Testis (tissue), 2 donors: ENCODE results near the gene CUTC.

Experiments
- POLR2A ChIP-seq: fragments of 450-650 bp; IDR thresholded peaks from one replicate; pipeline ENCODE4 v1.6.1; 2017; ENCODE audit warnings: antibody characterized with exemption, mild to moderate bottlenecking, moderate library complexity
- TF ChIP-seq, protein P1 (sequence below), 3 experiments: fragments of 450-650 bp in 2 of 3; fragments of 200-600 bp in 1 of 3; sonication (generic) in 1 of 3; IDR thresholded peaks; one replicate each; pipeline ENCODE4 v1.5.1; 2016 to 2019; ENCODE audit warnings: antibody characterized with exemption in 3 of 3, mild to moderate bottlenecking in 2 of 3, moderate library complexity in 1 of 3

DNA sequence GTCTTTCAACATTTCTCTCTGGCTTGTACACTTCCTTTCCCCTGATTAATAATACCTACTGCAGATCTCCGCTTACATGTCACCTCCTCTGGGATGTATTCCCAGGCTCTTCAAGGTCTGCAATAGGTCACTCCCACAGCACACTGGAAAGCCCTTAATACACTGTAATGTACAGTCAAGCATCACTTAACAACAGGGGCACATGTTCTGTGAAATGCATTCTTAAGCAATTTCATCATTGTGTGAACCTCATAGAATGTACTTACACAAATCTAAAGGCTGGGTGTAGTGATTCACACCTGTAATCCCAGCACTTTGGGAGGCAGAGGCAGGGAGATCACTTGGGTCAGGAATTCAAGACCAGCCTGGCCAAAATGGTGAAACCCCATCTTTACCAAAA, 2.0 kb upstream of the CUTC start:
- TF ChIP-seq, protein P1, sequence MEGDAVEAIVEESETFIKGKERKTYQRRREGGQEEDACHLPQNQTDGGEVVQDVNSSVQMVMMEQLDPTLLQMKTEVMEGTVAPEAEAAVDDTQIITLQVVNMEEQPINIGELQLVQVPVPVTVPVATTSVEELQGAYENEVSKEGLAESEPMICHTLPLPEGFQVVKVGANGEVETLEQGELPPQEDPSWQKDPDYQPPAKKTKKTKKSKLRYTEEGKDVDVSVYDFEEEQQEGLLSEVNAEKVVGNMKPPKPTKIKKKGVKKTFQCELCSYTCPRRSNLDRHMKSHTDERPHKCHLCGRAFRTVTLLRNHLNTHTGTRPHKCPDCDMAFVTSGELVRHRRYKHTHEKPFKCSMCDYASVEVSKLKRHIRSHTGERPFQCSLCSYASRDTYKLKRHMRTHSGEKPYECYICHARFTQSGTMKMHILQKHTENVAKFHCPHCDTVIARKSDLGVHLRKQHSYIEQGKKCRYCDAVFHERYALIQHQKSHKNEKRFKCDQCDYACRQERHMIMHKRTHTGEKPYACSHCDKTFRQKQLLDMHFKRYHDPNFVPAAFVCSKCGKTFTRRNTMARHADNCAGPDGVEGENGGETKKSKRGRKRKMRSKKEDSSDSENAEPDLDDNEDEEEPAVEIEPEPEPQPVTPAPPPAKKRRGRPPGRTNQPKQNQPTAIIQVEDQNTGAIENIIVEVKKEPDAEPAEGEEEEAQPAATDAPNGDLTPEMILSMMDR (IDR thresholded peaks at IDR 0.05): no peak
- TF ChIP-seq POLR2A: no peak
